Measurements from ENCODE around the gene OR51I1. TPM values are rescaled to one million over a fixed set of nuclear protein-coding genes. Genes with fewer than 3 reads are reported as not detected.

The OR51I1 gene
- total RNA-seq (2014; rRNA removed; shearing (Covaris generic)) = not detected in 2 replicates

GRCh38 chr11:5441414-5441813, at the start of gene OR51I1:
TSS of gene OR51I1 (minus strand) at chr11:5441514. CDS start at chr11:5441514, 0 bp downstream.
- DNase-seq (ENCODE audit: low read depth) = no peak

DNA sequence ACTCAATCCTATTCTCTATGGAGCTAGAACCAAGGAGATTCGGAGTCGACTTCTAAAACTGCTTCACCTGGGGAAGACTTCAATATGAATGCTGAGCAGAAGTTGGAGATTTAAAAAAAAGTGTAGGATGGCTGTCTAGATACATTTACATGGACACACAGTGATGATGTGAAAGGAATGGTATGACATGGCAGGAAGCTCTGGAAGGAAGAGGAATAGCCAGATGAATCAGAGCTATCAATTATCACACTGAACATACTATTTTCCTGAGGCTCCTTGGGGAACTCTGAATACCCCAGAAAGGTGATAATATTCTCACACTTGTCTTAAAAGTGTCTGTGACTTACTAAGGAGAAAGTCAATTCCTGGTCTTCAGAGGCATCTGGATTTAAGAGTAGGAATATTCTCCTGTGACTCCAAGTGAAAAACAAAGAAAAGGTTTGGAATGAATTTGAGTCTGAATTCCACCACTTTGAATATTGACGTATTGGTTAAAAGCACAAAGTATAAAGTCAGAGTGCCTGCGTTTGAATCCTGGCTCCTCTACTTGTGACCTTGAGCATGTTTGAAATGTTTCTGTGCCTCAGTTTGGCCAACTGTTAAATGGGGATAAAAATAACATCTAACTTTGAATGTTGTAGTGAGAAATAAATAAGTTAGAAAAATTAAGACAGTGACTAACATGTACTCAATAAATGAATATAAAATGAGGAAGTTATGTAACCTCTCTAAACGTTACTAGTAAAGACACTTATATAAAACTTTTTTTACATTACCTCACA, 48.5 kb upstream of the OR51I1 start:
- no peak for DNase-seq (ENCODE audit: low read depth)

DNA sequence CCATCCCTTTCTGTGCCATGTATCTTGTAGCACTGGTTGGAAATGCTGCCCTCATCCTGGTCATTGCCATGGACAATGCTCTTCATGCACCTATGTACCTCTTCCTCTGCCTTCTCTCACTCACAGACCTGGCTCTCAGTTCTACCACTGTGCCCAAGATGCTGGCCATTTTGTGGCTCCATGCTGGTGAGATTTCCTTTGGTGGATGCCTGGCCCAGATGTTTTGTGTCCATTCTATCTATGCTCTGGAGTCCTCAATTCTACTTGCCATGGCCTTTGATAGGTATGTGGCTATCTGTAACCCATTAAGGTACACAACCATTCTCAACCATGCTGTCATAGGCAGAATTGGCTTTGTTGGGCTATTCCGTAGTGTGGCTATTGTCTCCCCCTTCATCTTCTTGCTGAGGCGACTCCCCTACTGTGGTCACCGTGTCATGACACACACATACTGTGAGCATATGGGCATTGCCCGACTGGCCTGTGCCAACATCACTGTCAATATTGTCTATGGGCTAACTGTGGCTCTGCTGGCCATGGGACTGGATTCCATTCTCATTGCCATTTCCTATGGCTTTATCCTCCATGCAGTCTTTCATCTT, 47.6 kb upstream of the OR51I1 start:
- no peak for DNase-seq (ENCODE audit: low read depth)

DNA sequence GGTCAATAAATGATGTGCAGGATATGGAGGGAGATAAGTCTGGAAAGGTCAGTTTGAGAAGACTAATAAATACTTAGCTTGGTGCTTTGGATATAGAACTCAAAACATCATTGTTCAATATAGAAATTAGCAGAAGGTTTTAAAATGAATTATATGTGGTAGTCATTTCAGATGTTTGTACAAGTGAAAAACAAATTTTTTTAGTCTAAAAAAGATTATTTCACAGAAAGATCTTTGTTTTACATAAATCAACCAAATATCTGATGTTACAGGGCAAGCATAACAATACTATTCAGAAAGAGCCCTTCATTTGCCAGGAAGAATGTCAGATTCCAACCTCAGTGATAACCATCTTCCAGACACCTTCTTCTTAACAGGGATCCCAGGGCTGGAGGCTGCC, 47.1 kb upstream of the OR51I1 start, which contains the start of gene OR52D1:
Gene OR52D1 (plus strand): TSS at position 301 of the 400 bp plus-strand sequence. CDS start 22 bp downstream, at position 323.
- DNase-seq (ENCODE audit: low read depth) = no peak

DNA sequence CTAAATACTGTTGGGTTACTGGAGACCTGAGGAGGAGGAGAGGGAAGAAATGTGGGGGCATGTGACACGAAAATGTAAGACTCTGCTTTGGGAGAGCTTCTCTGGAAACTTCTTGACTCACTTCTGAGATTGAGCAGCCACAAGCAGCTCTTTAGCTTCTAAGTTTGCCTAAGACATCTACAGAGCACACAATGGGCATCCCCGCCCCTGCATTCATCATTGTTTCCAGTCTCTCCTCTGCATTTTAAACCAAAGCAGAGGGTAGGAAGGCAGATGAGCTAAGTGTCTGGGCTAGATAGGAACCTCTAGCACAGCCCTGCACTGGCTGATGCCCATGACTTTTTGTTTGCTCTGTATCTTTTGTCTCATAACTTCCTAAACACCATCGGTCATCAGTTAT, 45.1 kb upstream of the OR51I1 start:
- no peak for DNase-seq (ENCODE audit: low read depth)

GRCh38 chr11:5486003-5486402, 44.7 kb upstream of the OR51I1 start:
- no peak for DNase-seq (ENCODE audit: low read depth)

- peak; percentile 20 for DNase-seq (ENCODE audit: low read depth)
These were observed 35.0 kb upstream of the OR51I1 start for GRCh38 chr11:5476186-5476819.

- no peak for DNase-seq (ENCODE audit: low read depth)
These were observed 32.6 kb upstream of the OR51I1 start for GRCh38 chr11:5473921-5474320.

DNA sequence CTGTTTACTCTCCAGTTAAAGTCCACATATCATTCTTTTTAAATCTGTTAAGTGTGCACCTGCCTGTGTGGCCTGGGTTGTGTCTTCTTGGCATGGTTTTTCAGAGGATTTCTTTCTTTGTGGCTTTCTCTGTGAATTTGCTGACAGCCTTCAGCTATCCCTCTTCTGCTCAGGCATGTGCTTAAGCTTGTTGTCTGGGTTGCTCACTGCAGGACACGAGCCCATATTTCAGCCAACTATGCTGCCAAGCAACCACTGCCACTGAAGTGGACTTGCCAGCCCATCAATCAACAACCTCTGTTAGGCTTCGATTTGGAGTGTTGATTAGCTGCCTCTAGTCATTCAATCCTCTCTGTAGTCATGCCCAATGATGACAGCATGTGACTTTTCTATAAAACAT, 26.2 kb upstream of the OR51I1 start:
- DNase-seq (ENCODE audit: low read depth) = no peak

GRCh38 chr11:5460983-5461621, 19.8 kb upstream of the OR51I1 start:
- DNase-seq (ENCODE audit: low read depth) = no peak

GRCh38 chr11:5449432-5449831, 8.1 kb upstream of the OR51I1 start:
- no peak for DNase-seq (ENCODE audit: low read depth)

GRCh38 chr11:5449023-5449422, 7.7 kb upstream of the OR51I1 start, which contains the start of gene OR51I2:
TSS of gene OR51I2 (plus strand) at chr11:5449323. CDS start at chr11:5453489, 4,166 bp downstream.
- no peak for DNase-seq (ENCODE audit: low read depth)

GRCh38 chr11:5443835-5444393, 2.6 kb upstream of the OR51I1 start:
- no peak for DNase-seq (ENCODE audit: low read depth)

DNA sequence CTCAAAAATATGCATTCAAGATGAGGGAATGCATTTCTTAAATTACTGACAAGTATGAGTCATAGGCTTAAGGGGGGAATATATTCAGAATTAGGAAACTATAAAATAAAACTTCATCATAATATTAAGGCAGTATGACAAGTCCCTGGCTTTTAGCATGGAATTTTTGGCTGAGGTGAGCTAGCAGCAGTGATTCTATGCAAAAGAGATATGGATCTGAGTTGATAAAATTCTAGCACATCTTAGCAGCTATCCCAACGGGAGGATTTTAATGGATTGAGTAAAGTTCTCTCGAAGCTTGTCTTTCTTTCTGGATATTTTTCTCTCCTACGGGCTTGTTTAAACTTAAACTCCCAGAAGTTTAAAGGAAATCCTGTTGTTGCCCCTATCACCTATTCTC, 18.2 kb downstream of the OR51I1 start:
- no peak for DNase-seq (ENCODE audit: low read depth)

DNA sequence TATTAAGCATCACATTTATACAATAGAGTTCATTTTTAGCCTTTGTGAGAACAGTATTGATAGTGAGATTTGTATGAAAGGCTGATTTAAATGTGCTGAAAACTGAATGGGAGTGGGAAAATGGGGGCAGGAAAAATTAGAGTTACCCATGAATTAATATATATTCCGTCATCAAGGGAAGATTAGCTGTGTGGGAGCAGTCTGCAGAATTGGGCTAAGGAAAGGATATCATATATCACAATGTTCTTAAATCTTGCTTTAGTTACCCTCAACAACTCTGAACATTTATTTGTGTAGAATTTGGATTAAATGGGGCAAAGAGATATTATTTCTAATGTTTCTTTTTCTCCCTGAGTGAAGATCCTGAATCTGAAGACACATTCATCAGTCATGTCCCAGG, 19.5 kb downstream of the OR51I1 start, which contains the start of gene OR51Q1:
Gene OR51Q1 (plus strand): TSS at position 301 of the 400 bp plus-strand sequence. CDS start 90 bp downstream, at position 391.
- DNase-seq (ENCODE audit: low read depth) = no peak

DNA sequence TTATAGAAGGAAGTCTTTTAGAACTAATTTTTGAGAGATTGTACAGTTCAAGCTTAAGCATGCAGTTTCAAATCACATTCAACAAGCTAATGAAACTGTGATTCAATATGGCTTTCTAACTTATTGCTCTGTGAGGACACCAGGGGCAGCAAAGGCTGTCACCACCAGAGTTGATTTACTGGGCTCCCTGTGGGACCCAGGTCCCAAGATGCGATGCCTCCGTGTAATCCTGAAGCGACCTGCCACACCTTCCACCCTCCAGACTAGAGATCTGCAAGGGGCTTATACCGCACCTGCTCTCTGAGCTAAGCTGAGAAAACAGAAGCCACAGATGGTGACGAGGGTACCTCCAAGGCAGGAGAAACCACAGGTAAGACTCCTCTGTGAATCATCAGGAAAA, 20.3 kb downstream of the OR51I1 start:
- DNase-seq (ENCODE audit: low read depth) = no peak

- no peak for DNase-seq (ENCODE audit: low read depth)
These were observed 36.1 kb downstream of the OR51I1 start for GRCh38 chr11:5405173-5405572.

- no peak for DNase-seq (ENCODE audit: low read depth)
These were observed 42.4 kb downstream of the OR51I1 start for GRCh38 chr11:5398936-5399335.

DNA sequence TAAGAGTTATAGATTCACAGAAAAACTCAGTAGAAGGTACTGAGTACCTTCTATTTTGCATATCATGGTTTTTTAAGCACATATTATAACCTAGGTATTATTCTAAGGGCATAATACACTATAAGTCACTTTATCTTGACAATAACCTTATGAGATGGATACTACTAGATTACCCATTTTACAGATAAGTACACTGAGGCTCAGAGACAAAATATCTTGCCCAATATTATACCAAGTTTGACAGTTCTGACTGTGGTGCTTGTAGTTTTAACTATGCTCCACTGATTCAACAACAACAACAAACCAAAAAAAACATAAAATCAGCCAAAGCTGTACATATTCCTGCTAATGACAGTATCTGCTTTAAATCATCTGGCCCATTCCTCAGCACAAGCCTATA, 47.2 kb downstream of the OR51I1 start:
- no peak for DNase-seq (ENCODE audit: low read depth)
